Caki2 (cell line): Measurements from ENCODE around the gene FYN. TPM values are rescaled to one million over a fixed set of nuclear protein-coding genes. Genes with fewer than 3 reads are reported as not detected.
A peak's percentile ranks its signal among the peaks of the same experiment; 100 is the strongest.
"Not testable (repeated sequence)": the region's sequence is repeated elsewhere in the genome, so short reads cannot be mapped to it uniquely, and the experiment has no call there.

Source experiments
- DNase-seq: peaks from one replicate; pipeline ENCODE4 v3.0.0-alpha.2; 2015; ENCODE audit warnings: low read depth
- in situ Hi-C: cut with HindIII; loops from 2 replicates; pipeline ENCODE4 v1.10.0; 2016; ENCODE audit warnings: low sequenced_read_pairs, low pct_unique_long_range_greater_than_20kb, mixed read lengths
- total RNA-seq: library from RNA; depleted of rRNA; stranded (reverse); fragments of >200 nt; shearing (Covaris generic); gene quantifications from 2 replicates; pipeline ENCODE4 v1.2.3, GENCODE V29; 2014; ENCODE audit warnings: low replicate concordance

Gene FYN
- total RNA-seq, 1 experiment from 2014 or later: not detected

DNA sequence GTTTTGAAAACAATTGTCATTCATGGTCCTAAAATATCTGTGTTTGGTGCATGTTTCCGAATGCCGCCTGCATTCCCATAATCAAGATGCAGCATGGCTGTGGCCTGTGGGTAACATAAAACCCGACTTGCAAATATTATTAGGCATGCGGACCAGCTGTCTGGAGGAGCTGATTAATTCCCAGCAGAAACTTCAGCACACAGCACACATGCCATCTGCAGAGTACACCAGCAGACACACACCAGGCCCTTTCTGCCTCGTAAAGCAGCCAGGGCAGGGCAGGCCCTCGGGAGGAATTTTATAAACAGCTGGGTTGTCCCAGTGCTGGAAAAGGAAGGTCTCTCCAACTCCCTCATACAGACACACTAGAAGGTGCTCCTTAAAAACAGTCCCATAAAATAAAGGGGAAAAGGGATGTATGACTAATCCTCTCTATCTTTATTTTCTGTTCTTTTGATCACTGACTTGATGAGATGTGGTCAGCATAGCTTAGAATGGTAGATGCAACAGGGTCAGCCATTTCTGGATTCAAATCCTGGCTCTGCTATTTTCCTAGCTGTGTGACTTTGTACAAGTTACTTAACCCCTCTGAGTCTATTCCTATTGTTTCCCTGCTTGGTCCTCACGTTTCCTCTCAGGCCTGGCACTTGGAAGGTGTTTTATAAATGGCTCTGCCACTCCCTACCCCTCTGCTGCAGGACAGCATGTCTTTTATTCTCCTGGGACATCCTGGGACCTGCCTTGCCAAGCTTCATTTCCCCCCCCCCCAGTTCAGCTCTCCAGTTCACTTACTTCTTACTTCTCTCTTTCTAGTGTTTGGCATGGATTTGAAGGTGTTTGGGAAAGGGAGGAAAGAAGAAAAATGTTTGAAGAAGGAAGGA is 181.7 kb downstream of the FYN start:
- DNase-seq: no peak
- in situ Hi-C loops: no loop called here

DNA sequence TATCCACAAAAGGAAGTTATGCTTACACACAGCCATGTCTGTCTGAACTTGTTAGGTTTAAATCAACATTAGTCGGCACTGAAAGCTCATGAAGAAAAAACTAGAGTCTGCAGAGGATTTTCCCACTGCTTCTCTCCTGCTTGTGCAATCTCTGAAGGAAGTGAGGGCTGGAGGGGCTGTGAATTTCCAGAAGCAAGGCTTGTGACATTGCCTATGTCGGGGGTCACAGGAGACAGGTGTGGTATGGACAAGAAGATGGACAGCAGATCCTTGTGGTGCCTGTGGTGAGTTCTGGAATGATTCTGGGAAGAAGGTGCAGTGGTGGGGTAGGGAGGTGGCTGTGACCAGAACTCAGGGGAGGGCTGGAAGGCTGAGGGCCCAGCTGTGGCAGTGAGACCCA is 183.3 kb downstream of the FYN start:
- DNase-seq: no peak
- in situ Hi-C loops: no loop called here

DNA sequence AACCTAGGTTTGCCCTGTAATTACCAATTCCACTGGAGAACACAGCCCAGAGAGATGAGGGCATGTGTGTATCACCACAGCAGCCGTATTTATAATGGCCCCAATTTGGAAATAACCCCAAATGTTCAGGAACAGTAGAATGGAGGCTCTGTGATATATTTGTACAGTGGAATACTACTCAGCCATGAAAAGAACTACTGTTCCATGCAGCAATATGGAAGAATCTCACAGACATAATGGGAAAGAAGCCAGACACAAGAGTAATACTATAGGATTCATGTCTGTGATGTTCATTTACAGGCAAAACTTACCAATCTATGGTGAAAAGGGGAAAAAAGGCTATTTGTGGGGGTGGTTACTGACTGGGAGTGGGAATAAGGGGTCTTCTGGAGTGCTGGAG is 183.8 kb downstream of the FYN start:
- in situ Hi-C loops: no loop called here

DNA sequence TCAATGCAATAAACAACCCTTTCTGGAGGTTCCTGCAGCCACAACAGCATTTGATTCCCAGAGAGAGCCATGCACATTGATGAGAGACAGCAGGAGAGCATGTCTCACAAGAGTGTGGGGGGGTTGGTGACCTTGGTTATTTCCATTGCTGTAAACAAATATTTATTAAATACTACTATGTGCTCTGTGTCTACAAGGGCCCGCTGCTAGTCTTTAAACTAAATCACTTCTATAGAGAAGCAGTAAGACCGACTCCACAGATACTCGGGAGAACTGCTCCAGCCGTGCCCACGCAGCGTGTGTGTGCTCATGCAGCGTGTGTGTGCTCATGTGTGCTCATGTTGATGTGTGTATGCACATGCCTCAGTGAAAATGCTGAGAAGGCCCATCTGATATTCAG is 184.9 kb downstream of the FYN start:
- DNase-seq: no peak
- in situ Hi-C loops: no loop called here

More for the DNA sequence above, 183.8 kb downstream of the FYN start:
- DNase-seq: no peak

DNA sequence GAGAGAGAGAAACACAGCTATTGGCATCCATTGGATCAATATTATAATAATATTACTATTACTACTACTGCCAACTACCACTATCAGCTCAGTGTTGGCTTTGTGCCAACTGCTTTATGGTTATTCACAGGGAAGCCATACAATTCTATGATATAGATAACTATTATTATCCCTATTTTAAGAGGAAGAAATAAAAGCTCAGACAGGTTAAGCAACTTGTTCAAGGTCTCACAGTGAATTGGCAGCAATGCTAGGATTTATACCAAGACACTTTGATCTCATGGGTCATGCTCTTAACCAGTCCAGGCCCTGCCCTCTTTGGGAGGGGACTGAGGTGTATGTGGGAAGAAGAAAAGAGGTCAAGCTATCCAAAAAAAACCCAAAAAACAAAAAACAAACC is 185.6 kb downstream of the FYN start:
- in situ Hi-C loops: no loop called here

DNA sequence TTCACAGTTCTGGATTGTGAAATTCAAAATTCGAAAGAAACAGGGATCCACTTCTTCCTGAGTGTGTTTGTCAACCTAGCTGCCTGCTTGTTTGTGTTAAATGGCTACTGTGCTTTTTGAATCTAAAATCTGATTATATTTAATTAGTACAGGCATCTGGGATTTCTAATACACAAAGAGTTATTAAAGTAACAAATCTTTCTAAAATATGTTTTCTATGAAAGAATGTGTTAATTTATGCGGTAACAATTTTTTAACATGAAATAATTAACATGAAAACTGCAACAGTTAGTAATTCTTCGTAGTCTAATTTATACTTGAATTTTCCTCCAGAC is 186.4 kb downstream of the FYN start:
- in situ Hi-C loops: no loop called here
- DNase-seq: no peak

More for the DNA sequence above, 185.6 kb downstream of the FYN start:
- no peak for DNase-seq

DNA sequence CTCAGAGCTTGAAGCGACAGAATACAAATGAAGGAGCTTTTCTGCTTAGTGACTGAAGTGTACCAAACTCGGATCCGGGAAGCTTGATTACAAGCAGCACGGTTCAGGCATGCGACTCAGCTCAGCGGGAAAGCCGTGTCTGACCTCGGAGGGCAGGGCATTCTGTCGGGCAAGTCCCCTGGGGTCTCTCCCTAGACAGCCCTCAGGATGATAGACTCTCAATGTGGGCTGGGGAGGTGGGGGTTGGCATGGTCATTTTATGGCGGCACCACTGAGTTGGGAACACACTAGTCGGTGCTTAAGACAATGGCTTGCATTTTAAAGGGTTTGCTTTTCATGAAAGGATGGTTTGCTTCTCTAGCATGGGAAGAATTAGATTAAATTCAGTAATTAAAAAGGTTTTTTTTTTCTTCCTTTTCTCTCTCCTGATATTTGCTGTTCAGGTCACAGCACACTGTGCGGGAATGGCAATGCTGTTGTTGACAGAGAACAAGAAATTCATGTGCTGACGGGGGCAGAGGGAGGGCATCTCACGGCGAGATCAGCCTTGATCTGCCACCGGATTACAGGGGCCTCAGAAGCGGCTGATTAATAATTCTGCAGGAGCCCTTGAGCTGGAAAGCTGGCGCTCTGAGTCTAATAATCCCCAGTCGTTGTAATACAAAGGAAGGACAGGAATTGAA is 186.9 kb downstream of the FYN start:
- in situ Hi-C loops: no loop called here

DNA sequence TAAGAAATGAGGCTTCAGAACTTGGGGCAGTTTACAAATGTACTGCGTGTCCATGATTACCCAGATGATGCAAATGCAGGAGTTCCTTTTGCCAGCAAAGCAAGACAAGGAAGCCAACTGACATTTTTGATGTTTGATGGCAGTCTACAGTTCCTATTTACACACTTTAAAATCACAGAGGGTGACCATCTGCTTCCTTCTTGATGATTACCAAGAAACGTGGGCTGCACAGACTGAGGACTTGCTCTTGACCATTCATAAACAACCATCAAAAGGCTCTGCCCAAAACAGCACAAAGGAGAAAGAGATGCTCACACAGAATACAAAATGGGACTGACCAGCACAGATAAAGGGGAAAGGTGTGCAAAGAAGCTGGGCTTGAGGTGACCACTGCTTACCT is 187.7 kb downstream of the FYN start:
- in situ Hi-C loops: no loop called here
- no peak for DNase-seq

More for the DNA sequence above, 186.9 kb downstream of the FYN start:
- DNase-seq: no peak

DNA sequence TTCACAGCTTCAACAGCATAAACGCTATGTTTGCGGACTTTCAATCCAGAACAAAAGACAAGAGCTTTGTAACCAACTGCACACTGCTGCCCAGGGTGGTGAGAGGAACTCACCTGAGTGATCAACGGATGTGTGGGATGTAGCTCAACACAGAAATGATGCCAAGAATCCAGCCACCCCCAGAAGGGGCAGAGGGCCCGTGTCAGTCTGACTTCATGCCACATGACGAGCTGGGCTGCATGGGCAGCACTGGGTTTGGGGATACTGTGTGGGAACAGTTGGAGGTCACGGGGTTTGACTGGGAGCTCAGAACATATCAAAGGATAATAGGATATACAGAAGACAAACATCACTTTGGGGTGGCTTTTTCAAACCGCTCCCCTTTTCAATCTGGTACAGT is 188.2 kb downstream of the FYN start:
- no peak for DNase-seq
- in situ Hi-C loops: no loop called here

DNA sequence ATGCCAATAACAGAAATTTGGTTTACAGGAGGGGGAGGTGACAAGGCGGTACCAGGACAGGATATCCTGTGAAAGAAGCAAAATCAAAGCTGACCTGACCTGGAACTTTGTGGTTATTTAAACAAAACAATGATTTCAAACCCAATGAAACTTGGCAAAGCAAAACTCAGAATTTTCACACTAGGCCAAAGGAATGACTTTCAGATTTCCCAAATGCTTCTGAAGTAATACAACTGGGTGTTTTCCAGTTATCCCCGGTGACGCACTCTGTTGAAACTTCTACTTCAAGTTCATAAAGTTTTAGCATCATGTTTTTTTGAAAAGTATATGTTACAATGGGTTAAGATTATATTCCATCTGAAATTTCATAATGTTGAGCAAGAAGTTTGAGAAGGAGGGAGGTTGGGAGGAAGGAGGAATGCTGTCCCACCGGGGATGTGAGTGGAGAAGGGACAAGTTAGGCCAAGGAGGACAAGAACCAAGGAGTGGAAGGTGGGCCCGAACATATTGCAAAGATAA is 189.4 kb downstream of the FYN start:
- in situ Hi-C loops: no loop called here

DNA sequence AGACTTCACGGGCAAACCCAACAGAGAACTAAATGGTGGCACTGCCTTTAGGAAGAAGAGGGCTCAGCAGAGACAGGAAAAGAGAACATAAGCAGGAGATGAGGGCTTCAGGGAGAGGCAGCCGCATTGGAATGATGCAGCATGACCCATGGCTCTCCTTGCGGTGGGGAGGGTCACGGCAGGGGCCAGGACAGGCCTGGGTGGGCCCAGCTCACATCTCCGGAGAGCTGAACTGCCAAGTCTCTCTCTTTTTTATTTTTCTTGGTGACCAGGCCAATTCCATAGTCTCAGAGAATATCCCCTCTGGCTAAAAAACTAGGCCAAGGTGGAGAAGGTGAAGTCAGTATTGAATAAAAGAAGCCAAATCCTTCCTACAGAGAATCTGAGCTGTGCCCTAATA is 190.1 kb downstream of the FYN start:
- in situ Hi-C loops: no loop called here
- no peak for DNase-seq

More for the DNA sequence above, 189.4 kb downstream of the FYN start:
- DNase-seq: no peak

DNA sequence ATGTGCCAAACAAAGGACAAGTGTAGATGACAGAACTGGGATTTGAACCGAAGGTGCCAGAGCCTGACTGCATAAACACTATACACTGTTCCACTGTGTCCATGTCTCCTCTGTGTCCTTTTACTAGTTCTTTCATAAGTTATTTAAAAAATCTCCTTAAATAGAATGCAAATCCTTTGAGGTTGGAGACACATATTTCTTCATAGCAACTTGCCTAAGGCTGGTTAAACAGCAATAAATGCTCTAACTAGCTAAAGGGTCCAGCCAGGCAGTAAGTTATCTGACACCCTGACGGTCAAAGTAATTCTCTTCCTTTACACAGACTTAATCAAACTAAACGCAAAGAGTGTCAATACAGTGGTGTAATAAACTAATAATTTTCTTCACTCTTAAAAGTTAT is 191.4 kb downstream of the FYN start:
- no peak for DNase-seq
- in situ Hi-C loops: no loop called here

DNA sequence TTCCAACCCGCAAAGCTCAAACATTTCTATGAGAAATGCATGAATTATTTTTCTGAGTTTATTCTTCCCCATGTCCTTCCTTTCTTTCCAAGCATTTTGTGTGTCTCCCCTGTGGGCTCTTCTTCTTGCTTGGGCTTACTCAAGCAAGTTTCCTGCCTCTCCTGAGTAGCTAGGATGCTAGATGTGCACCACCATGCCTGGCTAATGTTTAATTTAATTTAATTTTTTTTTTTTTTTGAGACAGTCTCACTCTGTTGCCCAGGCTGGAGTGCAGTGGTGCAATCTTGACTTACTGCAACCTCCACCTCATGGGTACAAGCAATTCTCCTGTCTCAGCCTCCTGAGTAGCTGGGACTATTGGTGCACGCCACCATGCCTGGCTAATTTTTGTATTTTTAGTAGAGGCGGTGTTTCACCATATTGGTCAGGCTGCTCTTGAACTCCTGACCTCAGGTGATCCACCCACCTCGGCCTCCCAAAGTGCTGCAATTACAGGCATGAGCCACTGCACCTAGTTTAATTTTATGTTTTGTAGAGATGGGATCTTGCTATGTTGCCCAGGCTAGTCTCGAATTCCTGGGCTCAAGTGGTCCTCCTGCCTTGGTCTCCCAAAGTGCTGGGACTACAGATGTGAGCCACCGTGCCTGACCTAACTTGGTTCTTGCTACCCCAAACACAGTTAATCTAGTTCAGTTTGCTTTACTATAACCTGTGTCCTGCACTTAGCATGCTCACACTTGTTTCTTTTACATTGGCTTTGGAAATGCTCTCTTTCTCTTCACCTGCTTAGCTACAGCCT is 192.2 kb downstream of the FYN start:
- DNase-seq: peak; percentile 8
- in situ Hi-C loops: not testable (repeated sequence)

DNA sequence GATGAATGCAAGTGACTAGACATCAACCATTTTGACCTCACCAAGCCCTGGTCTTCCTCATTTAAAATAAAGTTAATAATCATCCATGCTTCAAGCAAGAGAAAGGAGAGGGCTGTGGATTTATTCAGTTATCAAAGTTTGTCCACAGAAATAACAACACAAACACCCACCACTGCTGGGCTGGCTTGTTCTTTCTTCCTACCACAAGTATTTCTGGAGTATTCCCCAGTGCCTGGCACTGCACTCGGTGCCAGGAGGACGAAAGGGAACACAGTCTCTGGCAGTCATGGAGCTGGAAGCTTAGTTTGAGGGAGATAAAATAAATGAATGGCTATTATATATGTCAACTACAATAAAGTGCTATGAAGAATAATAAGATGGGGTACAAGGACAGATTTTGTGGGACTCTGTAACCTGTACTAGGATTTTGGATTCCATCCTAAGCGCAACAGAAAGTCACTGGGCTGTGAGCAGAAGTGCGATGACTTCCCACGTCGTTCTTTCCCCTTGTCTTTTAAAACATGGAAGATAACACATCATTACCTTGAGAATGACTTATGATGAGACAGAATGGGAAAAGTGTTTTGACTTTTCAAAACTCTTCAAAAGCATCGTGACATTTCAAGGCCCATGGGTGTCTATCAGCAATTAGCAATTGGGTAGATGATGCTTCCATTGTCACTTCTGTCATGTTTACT is 193.1 kb downstream of the FYN start:
- in situ Hi-C loops: no loop called here
- DNase-seq: no peak

DNA sequence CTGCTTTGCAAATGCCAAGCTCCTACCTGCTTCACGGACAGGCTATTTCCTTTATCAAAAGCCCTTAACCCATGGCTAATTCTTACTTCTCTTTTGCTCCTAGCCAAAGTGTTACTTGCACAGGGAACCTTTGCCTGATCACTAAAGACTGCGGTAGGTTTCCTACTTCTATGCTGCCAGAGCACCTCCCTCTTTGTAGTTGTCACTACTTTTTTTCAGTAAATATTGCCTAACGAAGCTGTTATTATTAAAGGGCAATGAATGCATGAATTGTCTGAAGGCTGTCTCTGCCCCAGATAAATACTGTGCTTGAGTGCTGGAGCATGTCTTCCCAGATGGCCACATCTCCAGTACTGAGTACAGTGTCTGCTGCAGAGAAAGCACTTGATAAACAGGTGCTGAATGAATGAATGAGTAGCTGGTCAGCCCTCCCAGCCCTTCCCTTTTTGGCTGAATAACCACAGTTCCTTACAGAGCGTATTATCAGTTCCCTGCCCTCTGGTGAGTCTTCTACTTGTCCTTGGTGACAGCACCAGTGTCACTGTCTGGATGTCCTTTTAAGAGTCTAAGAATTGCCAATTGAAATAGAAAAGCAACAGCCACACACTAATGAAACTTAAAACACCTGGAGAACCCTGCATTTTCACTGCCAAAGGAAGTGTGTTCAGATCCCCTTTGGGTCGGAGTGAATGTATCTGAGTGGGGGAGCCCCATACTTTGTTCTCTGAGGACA is 194.0 kb downstream of the FYN start:
- in situ Hi-C loops: no loop called here
- peak; percentile 23 for DNase-seq

DNA sequence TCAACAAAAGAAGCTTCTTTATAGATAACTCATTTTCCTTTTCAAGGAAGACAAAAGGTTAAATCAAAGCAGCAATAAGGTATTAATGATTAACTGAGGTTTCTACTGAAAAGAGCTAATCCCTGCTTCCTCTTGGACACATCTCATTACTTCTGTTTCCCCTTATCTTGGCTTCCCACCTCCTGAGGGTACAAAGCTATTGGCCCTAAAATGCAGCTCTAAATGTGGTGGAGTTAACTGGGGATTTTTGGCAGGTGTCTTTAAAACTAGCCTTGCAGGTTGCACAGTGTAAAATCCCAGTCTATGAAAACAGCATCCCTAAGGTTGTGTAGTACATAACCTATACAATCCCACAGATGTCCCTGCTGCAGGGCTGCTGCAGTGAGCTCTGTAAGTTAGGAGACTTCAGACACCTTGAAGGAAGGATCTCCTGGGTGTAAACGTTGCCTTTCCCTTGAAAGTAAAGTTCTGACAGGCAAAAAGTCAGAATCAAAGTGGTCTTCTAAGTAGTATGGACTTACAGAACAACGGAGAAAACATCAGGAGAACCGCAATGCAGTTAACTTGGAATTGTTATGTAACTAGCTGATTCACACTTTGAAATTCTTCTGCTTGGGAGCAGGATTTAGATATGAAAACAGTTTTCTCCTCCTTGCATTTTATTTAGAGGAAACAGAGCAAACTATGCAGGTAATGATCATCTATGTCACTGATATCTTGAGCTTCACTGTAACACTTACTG is 195.8 kb downstream of the FYN start:
- in situ Hi-C loops: no loop called here
- peak; percentile 47 for DNase-seq

DNA sequence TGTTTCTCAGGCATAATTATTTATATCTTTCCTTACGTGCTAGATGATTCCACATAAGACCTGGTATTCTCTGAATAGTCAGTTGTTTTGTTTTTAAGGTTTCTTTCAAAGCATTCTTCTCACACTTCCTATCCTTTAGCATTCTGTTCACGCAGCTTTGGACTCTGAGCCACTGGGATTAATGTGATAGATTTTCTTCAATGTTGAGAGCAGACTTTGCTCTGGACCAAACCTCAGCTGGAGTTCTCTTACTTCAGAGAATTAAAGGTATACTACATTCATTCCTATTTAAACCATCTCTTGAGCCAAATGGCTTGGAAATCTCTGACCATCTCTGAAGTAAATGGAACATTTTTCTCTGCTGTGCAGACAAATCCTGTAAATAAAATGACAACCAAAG is 196.9 kb downstream of the FYN start:
- no peak for DNase-seq
- in situ Hi-C loops: no loop called here
